ENCODE results near the gene SWAP70.

SWAP70 gene

DNA sequence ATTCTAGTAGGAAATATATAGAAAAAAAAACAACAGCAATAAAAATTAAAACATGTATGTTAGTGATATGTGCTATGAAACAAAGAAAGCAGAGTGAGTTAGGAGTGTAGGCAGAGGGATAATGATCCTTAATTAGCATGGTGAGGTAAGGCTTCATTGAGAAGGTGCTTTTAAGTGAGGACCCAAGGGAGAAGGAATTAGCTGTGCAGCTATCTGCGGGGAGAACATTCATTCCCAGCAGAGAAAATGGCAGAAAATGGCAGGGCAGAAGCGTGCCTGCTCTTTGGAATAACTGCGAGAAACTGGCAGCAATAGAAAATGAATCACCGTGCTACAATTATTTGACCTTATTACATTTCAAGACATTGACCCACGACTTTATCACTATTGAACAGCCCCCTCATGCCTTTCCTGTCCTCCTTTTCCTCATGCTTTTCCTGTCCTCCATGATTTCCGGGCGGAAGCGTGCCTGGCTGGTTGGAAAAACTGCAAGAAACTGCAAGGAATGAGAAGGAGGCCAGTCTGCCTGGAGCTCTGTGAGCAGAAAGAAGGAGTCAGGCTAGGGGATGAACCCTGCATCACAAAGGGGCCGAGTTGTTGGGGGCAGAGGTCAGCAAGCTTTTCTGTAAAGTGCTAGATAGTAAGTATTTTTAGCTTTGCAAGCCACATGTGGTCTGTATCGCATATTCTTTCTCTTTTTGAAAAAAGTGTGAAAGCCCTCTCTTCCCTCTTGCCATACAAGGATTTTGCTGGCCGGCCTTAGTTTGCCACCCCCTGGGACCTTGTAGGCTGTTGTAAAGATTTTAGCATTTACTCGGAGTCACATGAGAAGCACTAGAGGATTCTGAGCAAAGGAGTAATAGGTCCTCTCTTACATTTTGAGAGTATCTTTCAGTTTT, 37.1 kb upstream of the SWAP70 start:
- Histone ChIP-seq H4K8ac (ENCODE audit: low read depth, low read length) (peak overlapping the region; percentile 62), H3K4me2 (ENCODE audit: low read length) (no peak overlapping the region), H2AFZ (ENCODE audit: insufficient read depth, low read length, poor library complexity) (peak overlapping the region; percentile 45), H3K9ac (ENCODE audit: low read length) (no peak overlapping the region), H3K36me3 (ENCODE audit: control insufficient read depth in 1 of 2, insufficient read depth in 2 of 2, low read length in 2 of 2) (no peaks in the 10 kb centered on the region), H2AK5ac (ENCODE audit: low read length) (no peak overlapping the region), H3K23ac (ENCODE audit: low read length) (no peak overlapping the region), H3K18ac (ENCODE audit: low read length) (no peak overlapping the region), H3K4me1 (ENCODE audit: control insufficient read depth in 1 of 2, insufficient read depth in 2 of 2, low read length in 2 of 2) (peaks cover 0 to 4% of the 10 kb centered on the region in 2 experiments), H2BK12ac (ENCODE audit: low read length) (peak overlapping the region; percentile 1), H2BK5ac (ENCODE audit: low read depth, low read length, poor library complexity) (no peak overlapping the region), H2BK120ac (ENCODE audit: insufficient read depth, low read length, poor library complexity) (no peak overlapping the region), H3K27me3 (ENCODE audit: insufficient read depth, low read length) (no peaks in the 10 kb centered on the region), H3K27ac (ENCODE audit: low read depth, low read length) (no peak overlapping the region), H3K79me1 (ENCODE audit: low read length) (no peaks in the 10 kb centered on the region), H3K9me3 (ENCODE audit: insufficient read depth, low read depth, low read length) (no peaks in the 10 kb centered on the region), H3K4ac (ENCODE audit: low read depth, low read length) (no peak overlapping the region), H4K12ac (ENCODE audit: low read depth, low read length) (no peak overlapping the region), H3K79me2 (ENCODE audit: control insufficient read depth, insufficient read depth, low read length, poor library complexity) (no peaks in the 10 kb centered on the region), H3K14ac (ENCODE audit: low read length) (no peak overlapping the region), H3K4me3 (ENCODE audit: low read depth, low read length) (no peak overlapping the region), H4K91ac (ENCODE audit: low read depth, low read length) (no peak overlapping the region)
- no peak for DNase-seq
- no CpG with 5 or more reads among the region's 12 CpGs for WGBS (ENCODE audit: extremely low coverage, insufficient coverage, insufficient read length)

DNA sequence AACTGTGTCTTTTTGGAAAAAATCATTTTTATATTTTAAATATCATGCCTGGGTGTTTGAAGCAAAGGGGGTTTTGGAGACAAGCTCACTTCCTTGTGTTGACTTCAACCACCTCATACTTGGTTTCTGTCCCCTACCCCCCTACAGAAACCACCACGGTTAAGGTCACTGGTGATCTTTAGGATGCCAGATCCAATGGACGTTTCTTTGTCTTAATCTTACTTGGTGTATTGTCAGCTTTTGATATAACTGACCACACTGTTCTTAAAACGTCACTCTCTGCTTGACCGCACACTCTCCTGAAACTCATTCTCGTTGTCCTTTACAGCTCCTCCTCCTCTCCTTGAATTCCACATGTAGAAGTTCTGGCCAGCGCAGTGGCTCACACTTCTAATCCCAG, 34.8 kb upstream of the SWAP70 start:
- Histone ChIP-seq H3K14ac (ENCODE audit: low read length) (no peak overlapping the region), H3K9ac (ENCODE audit: low read length) (no peak overlapping the region), H4K12ac (ENCODE audit: low read depth, low read length) (no peak overlapping the region), H3K36me3 (ENCODE audit: control insufficient read depth in 1 of 2, insufficient read depth in 2 of 2, low read length in 2 of 2) (no peaks in the 10 kb centered on the region), H3K4me2 (ENCODE audit: low read length) (no peak overlapping the region), H2BK5ac (ENCODE audit: low read depth, low read length, poor library complexity) (no peak overlapping the region), H2BK120ac (ENCODE audit: insufficient read depth, low read length, poor library complexity) (no peak overlapping the region), H4K91ac (ENCODE audit: low read depth, low read length) (no peak overlapping the region), H4K8ac (ENCODE audit: low read depth, low read length) (no peak overlapping the region), H3K79me1 (ENCODE audit: low read length) (no peaks in the 10 kb centered on the region), H3K27ac (ENCODE audit: low read depth, low read length) (no peak overlapping the region), H3K23ac (ENCODE audit: low read length) (no peak overlapping the region), H2AFZ (ENCODE audit: insufficient read depth, low read length, poor library complexity) (no peak overlapping the region), H3K4me3 (ENCODE audit: low read depth, low read length) (no peak overlapping the region), H2BK12ac (ENCODE audit: low read length) (no peak overlapping the region), H3K79me2 (ENCODE audit: control insufficient read depth, insufficient read depth, low read length, poor library complexity) (no peaks in the 10 kb centered on the region), H3K18ac (ENCODE audit: low read length) (no peak overlapping the region), H3K9me3 (ENCODE audit: insufficient read depth, low read depth, low read length) (no peaks in the 10 kb centered on the region), H3K4me1 (ENCODE audit: control insufficient read depth in 1 of 2, insufficient read depth in 2 of 2, low read length in 2 of 2) (peaks cover 0 to 4% of the 10 kb centered on the region in 2 experiments), H3K27me3 (ENCODE audit: insufficient read depth, low read length) (no peaks in the 10 kb centered on the region), H3K4ac (ENCODE audit: low read depth, low read length) (no peak overlapping the region), H2AK5ac (ENCODE audit: low read length) (no peak overlapping the region)
- WGBS (ENCODE audit: extremely low coverage, insufficient coverage, insufficient read length), result no CpG with 5 or more reads among the region's 6 CpGs
- no peak for DNase-seq

DNA sequence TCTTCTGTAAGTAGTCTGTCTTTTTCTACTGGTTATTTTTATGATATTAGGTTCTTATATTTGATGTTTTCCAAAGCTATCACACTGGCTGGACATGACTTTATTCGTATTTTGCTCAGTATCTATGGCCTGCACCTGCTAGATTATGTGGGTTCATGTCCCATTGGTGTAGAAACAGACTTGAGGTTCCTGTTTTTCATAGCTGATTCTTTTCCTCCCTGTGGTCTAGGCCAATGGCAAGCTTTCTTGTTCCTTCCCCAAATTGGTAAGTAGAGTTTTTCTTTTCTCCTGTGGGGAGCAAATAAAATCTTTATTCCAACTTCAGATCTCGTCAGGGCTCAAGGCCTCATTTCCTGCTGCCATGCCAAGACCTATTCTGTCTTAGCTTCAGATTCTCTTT, 30.2 kb upstream of the SWAP70 start:
- no peak overlapping the region for H2AFZ ChIP-seq (ENCODE audit: insufficient read depth, low read length, poor library complexity)
- DNase-seq, result no peak
- no peak overlapping the region for H3K14ac ChIP-seq (ENCODE audit: low read length)

GRCh38 chr11:9636691-9637090, 27.2 kb upstream of the SWAP70 start:
- Histone ChIP-seq H2BK5ac (ENCODE audit: low read depth, low read length, poor library complexity) (no peak overlapping the region), H3K79me1 (ENCODE audit: low read length) (no peaks in the 10 kb centered on the region), H3K79me2 (ENCODE audit: control insufficient read depth, insufficient read depth, low read length, poor library complexity) (no peaks in the 10 kb centered on the region), H3K4me2 (ENCODE audit: low read length) (no peak overlapping the region), H3K27me3 (ENCODE audit: insufficient read depth, low read length) (no peaks in the 10 kb centered on the region), H3K14ac (ENCODE audit: low read length) (no peak overlapping the region), H3K9me3 (ENCODE audit: insufficient read depth, low read depth, low read length) (no peaks in the 10 kb centered on the region), H2AFZ (ENCODE audit: insufficient read depth, low read length, poor library complexity) (no peak overlapping the region), H3K18ac (ENCODE audit: low read length) (no peak overlapping the region), H3K9ac (ENCODE audit: low read length) (no peak overlapping the region), H3K23ac (ENCODE audit: low read length) (no peak overlapping the region), H2BK120ac (ENCODE audit: insufficient read depth, low read length, poor library complexity) (no peak overlapping the region), H3K36me3 (ENCODE audit: control insufficient read depth in 1 of 2, insufficient read depth in 2 of 2, low read length in 2 of 2) (no peaks in the 10 kb centered on the region), H2AK5ac (ENCODE audit: low read length) (no peak overlapping the region), H3K4ac (ENCODE audit: low read depth, low read length) (no peak overlapping the region), H3K4me3 (ENCODE audit: low read depth, low read length) (no peak overlapping the region), H3K4me1 (ENCODE audit: control insufficient read depth in 1 of 2, insufficient read depth in 2 of 2, low read length in 2 of 2) (no peaks in the 10 kb centered on the region), H2BK12ac (ENCODE audit: low read length) (no peak overlapping the region), H4K8ac (ENCODE audit: low read depth, low read length) (no peak overlapping the region), H4K12ac (ENCODE audit: low read depth, low read length) (no peak overlapping the region), H3K27ac (ENCODE audit: low read depth, low read length) (no peak overlapping the region), H4K91ac (ENCODE audit: low read depth, low read length) (no peak overlapping the region)
- DNase-seq, result no peak
- WGBS (ENCODE audit: extremely low coverage, insufficient coverage, insufficient read length), result no CpG with 5 or more reads among the region's 1 CpG

More for the DNA sequence above, 30.2 kb upstream of the SWAP70 start:
- Histone ChIP-seq H3K4me2 (ENCODE audit: low read length) (no peak overlapping the region), H2AK5ac (ENCODE audit: low read length) (no peak overlapping the region), H3K27me3 (ENCODE audit: insufficient read depth, low read length) (no peaks in the 10 kb centered on the region), H4K8ac (ENCODE audit: low read depth, low read length) (no peak overlapping the region), H3K36me3 (ENCODE audit: control insufficient read depth in 1 of 2, insufficient read depth in 2 of 2, low read length in 2 of 2) (no peaks in the 10 kb centered on the region), H3K9ac (ENCODE audit: low read length) (no peak overlapping the region), H3K23ac (ENCODE audit: low read length) (no peak overlapping the region), H2BK120ac (ENCODE audit: insufficient read depth, low read length, poor library complexity) (no peak overlapping the region), H3K4ac (ENCODE audit: low read depth, low read length) (no peak overlapping the region), H3K4me3 (ENCODE audit: low read depth, low read length) (no peak overlapping the region), H4K12ac (ENCODE audit: low read depth, low read length) (no peak overlapping the region), H3K27ac (ENCODE audit: low read depth, low read length) (no peak overlapping the region), H3K18ac (ENCODE audit: low read length) (no peak overlapping the region), H2BK12ac (ENCODE audit: low read length) (no peak overlapping the region), H3K4me1 (ENCODE audit: control insufficient read depth in 1 of 2, insufficient read depth in 2 of 2, low read length in 2 of 2) (no peaks in the 10 kb centered on the region), H3K79me2 (ENCODE audit: control insufficient read depth, insufficient read depth, low read length, poor library complexity) (no peaks in the 10 kb centered on the region), H3K9me3 (ENCODE audit: insufficient read depth, low read depth, low read length) (no peaks in the 10 kb centered on the region), H3K79me1 (ENCODE audit: low read length) (no peaks in the 10 kb centered on the region), H2BK5ac (ENCODE audit: low read depth, low read length, poor library complexity) (no peak overlapping the region), H4K91ac (ENCODE audit: low read depth, low read length) (no peak overlapping the region)
- no CpG with 5 or more reads among the region's 2 CpGs for WGBS (ENCODE audit: extremely low coverage, insufficient coverage, insufficient read length)
